Right lung (tissue), 5 donors: ENCODE measurements around the gene ZFPM1. TPM values are rescaled to one million over a fixed set of nuclear protein-coding genes. Genes with fewer than 3 reads are reported as not detected.

Experiments
- DNase-seq, 2 donors: peaks; one replicate each; pipeline ENCODE4 v3.0.0-alpha.2; 2013
- polyA plus RNA-seq, 5 donors: library from polyadenylated mRNA; unstranded; fragments of 120-200 nt; gene quantifications; one replicate each; pipeline versions ENCODE4 v1.2.1 to v1.2.3, GENCODE V29; 2013; ENCODE audit warnings: inconsistent platforms in 1 of 5, low replicate concordance in 1 of 5; ENCODE audit not compliant: insufficient read length in 5 of 5, insufficient read depth in 1 of 5

The ZFPM1 gene
- polyA plus RNA-seq, 5 donors = 2.1 to 5.5 (median 2.8) TPM

GRCh38 chr16:88416686-88417085, 36.4 kb upstream of the ZFPM1 start:
- no peak for DNase-seq

GRCh38 chr16:88417684-88418476, 35.2 kb upstream of the ZFPM1 start:
- DNase-seq = no peak

GRCh38 chr16:88418869-88419268, 34.2 kb upstream of the ZFPM1 start:
- DNase-seq = no peak

GRCh38 chr16:88419790-88420189, 33.3 kb upstream of the ZFPM1 start:
- DNase-seq = no peak

- DNase-seq = no peak
Observed at GRCh38 chr16:88420496-88420895, 32.6 kb upstream of the ZFPM1 start.

GRCh38 chr16:88421301-88421700, 31.8 kb upstream of the ZFPM1 start:
- no peak for DNase-seq

GRCh38 chr16:88421871-88422433, 31.1 kb upstream of the ZFPM1 start:
- DNase-seq = no peak

- DNase-seq = no peak
Observed at GRCh38 chr16:88422733-88423447, 30.2 kb upstream of the ZFPM1 start.

- DNase-seq = no peak
Observed at GRCh38 chr16:88423448-88423850, 29.6 kb upstream of the ZFPM1 start.

GRCh38 chr16:88424587-88425235, 28.4 kb upstream of the ZFPM1 start:
- no peak for DNase-seq

- no peak for DNase-seq
Observed at GRCh38 chr16:88426018-88426417, 27.1 kb upstream of the ZFPM1 start.

GRCh38 chr16:88427376-88427775, 25.7 kb upstream of the ZFPM1 start:
- DNase-seq = no peak

GRCh38 chr16:88428156-88428555, 24.9 kb upstream of the ZFPM1 start:
- no peak for DNase-seq

- DNase-seq = no peak
Observed at GRCh38 chr16:88428616-88429386, 24.3 kb upstream of the ZFPM1 start.

- no peak for DNase-seq
Observed at GRCh38 chr16:88429387-88430184, 23.5 kb upstream of the ZFPM1 start.

GRCh38 chr16:88430185-88430523, 22.9 kb upstream of the ZFPM1 start:
- no peak for DNase-seq

GRCh38 chr16:88430524-88431446, 22.3 kb upstream of the ZFPM1 start:
- no peak for DNase-seq

- DNase-seq = no peak
Observed at GRCh38 chr16:88431651-88432050, 21.4 kb upstream of the ZFPM1 start.

- DNase-seq = no peak
Observed at GRCh38 chr16:88432174-88432573, 20.9 kb upstream of the ZFPM1 start.

GRCh38 chr16:88432753-88433152, 20.3 kb upstream of the ZFPM1 start:
- no peak for DNase-seq
